ENCODE results near the gene TACR3. TPM values are rescaled to one million over a fixed set of nuclear protein-coding genes. Genes with fewer than 3 reads are reported as not detected.
"Not testable (repeated sequence)": the region's sequence is repeated elsewhere in the genome, so short reads cannot be mapped to it uniquely, and the experiment has no call there.

The TACR3 gene
- polyA plus RNA-seq, 1 experiment, result not detected

DNA sequence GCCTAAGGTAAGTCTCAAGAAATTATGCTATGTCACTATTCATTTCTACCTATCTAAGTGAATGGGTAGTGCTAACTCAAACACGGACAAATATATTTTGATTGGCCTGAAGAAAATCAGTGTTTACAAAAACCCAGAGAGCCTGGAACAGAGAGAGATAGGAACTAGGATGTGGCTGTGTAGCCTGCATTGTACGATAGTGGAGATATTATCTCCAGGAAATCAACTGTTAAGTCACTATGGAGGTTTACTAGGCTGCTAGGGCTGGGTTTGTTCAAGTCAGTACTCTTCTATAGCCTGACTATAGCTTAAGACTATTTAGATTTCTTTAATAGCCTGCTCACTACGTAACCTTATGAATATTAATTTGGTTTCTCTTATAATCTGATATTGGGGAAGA is 127.9 kb downstream of the TACR3 start:
- CTCF ChIA-PET, result no interaction called here
- no peak for DNase-seq (ENCODE audit: low read depth, low spot score)
- Histone ChIP-seq H3K4me3 (ENCODE audit: low read depth, low read length) (no peak overlapping the region), H3K27ac (ENCODE audit: low read depth, low read length) (no peak overlapping the region), H3K27me3 (ENCODE audit: control insufficient read depth, insufficient read depth, low read length) (no peaks in the 10 kb centered on the region), H3K9me3 (ENCODE audit: control insufficient read depth, insufficient read depth, low read length) (no peaks in the 10 kb centered on the region)
- POLR2A ChIA-PET, result no interaction called here
- TF ChIP-seq, protein P1, sequence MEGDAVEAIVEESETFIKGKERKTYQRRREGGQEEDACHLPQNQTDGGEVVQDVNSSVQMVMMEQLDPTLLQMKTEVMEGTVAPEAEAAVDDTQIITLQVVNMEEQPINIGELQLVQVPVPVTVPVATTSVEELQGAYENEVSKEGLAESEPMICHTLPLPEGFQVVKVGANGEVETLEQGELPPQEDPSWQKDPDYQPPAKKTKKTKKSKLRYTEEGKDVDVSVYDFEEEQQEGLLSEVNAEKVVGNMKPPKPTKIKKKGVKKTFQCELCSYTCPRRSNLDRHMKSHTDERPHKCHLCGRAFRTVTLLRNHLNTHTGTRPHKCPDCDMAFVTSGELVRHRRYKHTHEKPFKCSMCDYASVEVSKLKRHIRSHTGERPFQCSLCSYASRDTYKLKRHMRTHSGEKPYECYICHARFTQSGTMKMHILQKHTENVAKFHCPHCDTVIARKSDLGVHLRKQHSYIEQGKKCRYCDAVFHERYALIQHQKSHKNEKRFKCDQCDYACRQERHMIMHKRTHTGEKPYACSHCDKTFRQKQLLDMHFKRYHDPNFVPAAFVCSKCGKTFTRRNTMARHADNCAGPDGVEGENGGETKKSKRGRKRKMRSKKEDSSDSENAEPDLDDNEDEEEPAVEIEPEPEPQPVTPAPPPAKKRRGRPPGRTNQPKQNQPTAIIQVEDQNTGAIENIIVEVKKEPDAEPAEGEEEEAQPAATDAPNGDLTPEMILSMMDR (IDR thresholded peaks at IDR 0.05; ENCODE audit: low read depth, low read length), result no peak

DNA sequence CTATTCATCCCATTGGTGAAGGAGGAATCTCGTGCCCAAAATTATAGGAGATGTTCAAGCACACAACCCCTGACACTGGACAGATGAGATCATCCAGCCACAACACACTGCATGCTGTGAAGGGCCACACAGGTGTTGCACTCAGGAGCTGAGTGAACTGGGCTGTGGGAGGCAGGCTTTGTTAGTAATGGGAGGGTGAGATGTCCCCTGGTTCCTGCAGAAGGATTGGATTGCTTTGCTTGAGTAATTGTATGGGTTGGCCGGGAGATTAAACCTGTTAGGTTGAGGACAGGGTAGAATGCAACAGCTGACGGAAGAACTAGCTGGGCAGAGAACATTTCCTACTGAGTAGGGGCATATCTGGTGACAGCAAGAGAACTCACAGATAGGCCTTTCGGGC is 152.2 kb downstream of the TACR3 start:
- TF ChIP-seq, protein P1 (IDR thresholded peaks at IDR 0.05; ENCODE audit: low read depth, low read length), result no peak
- Histone ChIP-seq H3K9me3 (ENCODE audit: control insufficient read depth, insufficient read depth, low read length) (peaks cover 4% of the 10 kb centered on the region), H3K27ac (ENCODE audit: low read depth, low read length) (no peak overlapping the region), H3K27me3 (ENCODE audit: control insufficient read depth, insufficient read depth, low read length) (no peaks in the 10 kb centered on the region), H3K4me3 (ENCODE audit: low read depth, low read length) (no peak overlapping the region)
- no peak for DNase-seq (ENCODE audit: low read depth, low spot score)
- ChIA-PET CTCF (no interaction called here), POLR2A (no interaction called here)

DNA sequence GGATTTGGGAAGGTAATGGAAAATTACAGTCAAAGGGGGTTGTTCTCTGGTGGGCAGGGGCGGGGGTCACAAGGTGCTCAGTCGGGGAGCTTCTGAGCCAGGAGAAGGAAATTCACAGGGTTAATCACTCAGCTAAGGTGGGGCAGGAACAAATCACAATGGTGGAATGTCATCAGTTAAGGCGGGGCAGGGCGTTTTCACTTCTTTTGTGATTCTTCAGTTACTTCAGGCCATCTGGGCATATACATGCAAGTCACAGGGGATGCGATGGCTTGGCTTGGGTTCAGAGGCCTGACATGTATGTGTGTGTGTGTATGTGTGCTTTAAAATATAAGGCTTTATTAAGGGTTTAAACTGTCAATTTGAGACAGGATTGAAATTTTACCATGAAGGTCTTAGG is 160.6 kb downstream of the TACR3 start:
- H3K27me3 ChIP-seq (ENCODE audit: control insufficient read depth, insufficient read depth, low read length); CTCF ChIA-PET; H3K27ac ChIP-seq (ENCODE audit: low read depth, low read length); H3K9me3 ChIP-seq (ENCODE audit: control insufficient read depth, insufficient read depth, low read length); DNase-seq (ENCODE audit: low read depth, low spot score); POLR2A ChIA-PET; H3K4me3 ChIP-seq (ENCODE audit: low read depth, low read length): not testable (repeated sequence)

Data from AG04450 (cell line).